Activated T-helper 1 cell treated with anti-CD3 and anti-CD28 coated beads, Interleukin-12 subunit alpha, Interleukin-12 subunit beta, Interleukin-2, Interleukin-4 antibody, amounts not matched to agents 30 ng/mL and 10 ng/mL and 1 ng/mL, durations not matched to agents 14 hours and 24 hours and 36 hours (primary cell): ENCODE results near the gene CAPN14. TPM values are rescaled to one million over a fixed set of nuclear protein-coding genes. Genes with fewer than 3 reads are reported as not detected.
"Not testable (repeated sequence)": the region's sequence is repeated elsewhere in the genome, so short reads cannot be mapped to it uniquely, and the experiment has no call there.

Source experiments
- DNase-seq: peaks from one replicate; pipeline ENCODE4 v3.0.0; 2021; ENCODE audit warnings: low spot score
- H3K27ac Mint-ChIP-seq: one replicate; pipeline ENCODE4 v1.8.0; 2021; ENCODE audit warnings: mild to moderate bottlenecking, mixed read lengths
- H3K27me3 Mint-ChIP-seq: one replicate; pipeline ENCODE4 v1.8.0; 2022; ENCODE audit warnings: mild to moderate bottlenecking, moderate library complexity, mixed read lengths; ENCODE audit not compliant: insufficient read depth
- H3K36me3 Mint-ChIP-seq: one replicate; pipeline ENCODE4 v1.8.0; 2021; ENCODE audit warnings: low read depth, mixed read lengths
- H3K4me1 Mint-ChIP-seq: one replicate; pipeline ENCODE4 v1.8.0; 2021; ENCODE audit warnings: low read depth, mixed read lengths
- H3K4me3 Mint-ChIP-seq: one replicate; pipeline ENCODE4 v1.8.0; 2021; ENCODE audit warnings: mild to moderate bottlenecking, moderate library complexity, mixed read lengths
- H3K9me3 Mint-ChIP-seq: one replicate; pipeline ENCODE4 v1.8.0; 2021; ENCODE audit warnings: mixed read lengths
- intact Hi-C: fragments of 100-400 bp; cut with micrococcal nuclease; formaldehyde crosslinking; loops from one replicate; pipeline ENCODE4 v1.15.1; 2024
- total RNA-seq: library from RNA; stranded (reverse); gene quantifications from 2 replicates; pipeline ENCODE4 v1.2.3, GENCODE V29; 2022

CAPN14 gene
- total RNA-seq, 1 donor from 2014 or later, result 0.18 TPM

DNA sequence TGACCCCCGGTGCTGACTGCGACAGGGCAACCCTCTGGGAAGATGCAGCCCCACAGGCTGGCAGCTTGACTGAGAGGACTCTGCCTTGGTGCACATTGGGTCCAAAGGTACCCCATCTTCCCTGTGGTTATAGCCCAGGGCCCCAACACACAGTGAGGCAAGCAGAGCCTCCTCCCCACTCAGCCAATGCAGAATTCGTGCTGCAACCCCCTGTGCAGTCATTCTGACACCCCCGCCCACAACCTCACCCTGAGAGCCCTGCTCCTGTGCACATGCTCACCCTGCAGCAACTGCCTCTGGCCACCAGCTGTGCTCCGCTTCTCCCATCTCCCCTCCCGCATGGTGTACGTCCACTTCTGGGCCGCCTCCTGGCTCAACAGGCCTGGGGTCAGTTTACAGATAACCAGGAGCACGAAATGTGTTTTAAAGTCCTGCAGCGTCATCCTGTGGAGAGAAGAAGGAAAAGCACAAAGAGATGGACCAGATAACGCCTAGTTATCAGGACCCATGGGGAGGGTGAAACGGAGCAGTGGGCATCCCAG, 24.4 kb downstream of the CAPN14 start:
- intact Hi-C loops, result no loop called here
- H3K4me3 Mint-ChIP-seq, result no peak overlapping the region
- no peaks in the 10 kb centered on the region for H3K9me3 Mint-ChIP-seq
- no peak overlapping the region for H3K27ac Mint-ChIP-seq
- no peaks in the 10 kb centered on the region for H3K36me3 Mint-ChIP-seq
- H3K4me1 Mint-ChIP-seq, result no peaks in the 10 kb centered on the region
- no peak for DNase-seq
- no peaks in the 10 kb centered on the region for H3K27me3 Mint-ChIP-seq

DNA sequence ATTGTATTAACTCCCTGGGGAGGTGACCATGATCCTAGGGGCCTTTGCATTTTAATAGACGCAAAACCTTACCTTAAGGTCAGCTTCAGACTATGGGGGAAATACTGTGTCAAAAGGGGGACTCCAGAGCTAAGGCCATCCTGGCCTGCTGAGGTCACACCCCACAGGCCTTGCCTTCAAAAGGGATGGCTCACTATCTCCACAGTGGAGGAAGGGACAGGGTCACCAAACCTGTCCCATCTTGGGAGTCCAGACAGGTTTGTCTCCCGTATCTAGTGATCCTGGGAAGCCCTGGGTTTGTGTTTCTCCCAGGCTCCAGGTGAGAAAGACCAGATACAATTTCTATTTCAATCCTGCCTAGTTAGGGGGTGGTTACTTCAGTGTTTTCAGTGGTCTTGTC, 24.9 kb downstream of the CAPN14 start:
- no peaks in the 10 kb centered on the region for H3K4me1 Mint-ChIP-seq
- no peak overlapping the region for H3K27ac Mint-ChIP-seq
- peaks cover 2% of the 10 kb centered on the region for H3K27me3 Mint-ChIP-seq
- intact Hi-C loops, result no loop called here
- H3K36me3 Mint-ChIP-seq, result no peaks in the 10 kb centered on the region
- DNase-seq, result no peak
- H3K4me3 Mint-ChIP-seq, result no peak overlapping the region
- H3K9me3 Mint-ChIP-seq, result no peaks in the 10 kb centered on the region

DNA sequence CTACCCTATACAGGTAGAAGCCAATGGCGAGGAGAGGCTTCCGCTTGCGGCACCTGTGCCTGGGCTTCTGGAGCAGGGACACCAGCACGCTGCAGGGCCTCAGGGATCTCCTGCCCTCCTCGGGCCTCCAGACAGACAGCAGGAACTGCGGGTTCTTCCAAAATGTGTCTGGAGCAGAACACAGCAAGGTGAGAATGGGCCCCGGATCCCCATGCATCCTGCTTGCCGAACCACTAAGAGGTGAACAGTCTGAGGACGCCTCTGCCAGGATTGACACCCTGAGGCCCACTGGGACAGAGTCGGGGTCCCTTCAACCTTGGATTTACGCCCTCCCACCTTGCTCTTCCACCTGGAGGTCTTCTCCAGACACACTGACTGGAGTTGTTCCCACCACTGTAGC, 25.4 kb downstream of the CAPN14 start:
- peaks cover 2% of the 10 kb centered on the region for H3K27me3 Mint-ChIP-seq
- no peaks in the 10 kb centered on the region for H3K9me3 Mint-ChIP-seq
- H3K4me1 Mint-ChIP-seq, result no peaks in the 10 kb centered on the region
- H3K36me3 Mint-ChIP-seq, result no peaks in the 10 kb centered on the region
- H3K4me3 Mint-ChIP-seq, result no peak overlapping the region
- no peak overlapping the region for H3K27ac Mint-ChIP-seq
- no peak for DNase-seq
- intact Hi-C loops, result no loop called here

DNA sequence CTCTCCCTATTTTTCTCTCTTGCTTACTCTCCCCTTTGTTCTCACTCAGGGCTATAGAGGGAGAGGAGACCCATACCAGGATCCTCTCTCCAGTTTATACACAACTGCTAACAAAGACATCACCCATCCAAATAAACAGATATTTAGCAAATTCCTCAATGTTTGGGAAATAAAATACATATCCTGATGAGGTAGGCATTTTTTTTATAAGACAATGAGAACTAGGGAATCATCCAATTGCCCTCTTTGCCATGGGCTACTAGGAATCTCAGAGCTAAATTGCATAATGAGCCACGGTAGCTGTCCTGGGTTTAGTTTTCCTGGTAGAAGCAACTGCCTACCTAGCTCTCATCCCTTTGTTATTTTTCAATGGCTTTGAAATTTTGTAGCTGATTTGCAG, 27.1 kb downstream of the CAPN14 start:
- H3K27me3 Mint-ChIP-seq, result peaks cover 6% of the 10 kb centered on the region
- H3K36me3 Mint-ChIP-seq, result no peaks in the 10 kb centered on the region
- no peaks in the 10 kb centered on the region for H3K9me3 Mint-ChIP-seq
- no peak for DNase-seq
- intact Hi-C loops, result no loop called here
- no peak overlapping the region for H3K4me3 Mint-ChIP-seq
- H3K27ac Mint-ChIP-seq, result no peak overlapping the region
- no peaks in the 10 kb centered on the region for H3K4me1 Mint-ChIP-seq

DNA sequence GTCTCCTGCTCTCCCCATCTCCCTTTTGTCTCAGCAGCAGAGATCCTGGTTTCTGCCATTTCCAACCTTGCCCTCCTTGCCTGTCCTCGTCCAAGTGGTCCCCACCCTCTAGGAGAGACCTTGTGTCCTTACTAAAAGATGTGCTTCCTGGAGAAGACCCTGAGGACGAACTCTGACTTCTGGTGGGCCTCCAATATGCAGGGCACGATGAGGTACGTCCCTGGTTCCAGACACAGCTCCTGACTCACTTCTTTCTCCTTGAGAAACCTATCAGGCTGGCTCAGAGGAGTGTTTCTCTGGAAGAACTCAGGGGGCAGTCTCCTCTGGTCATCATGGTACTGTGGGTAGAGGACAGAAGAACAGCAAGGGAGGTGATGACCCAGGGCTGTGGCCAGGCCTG, 28.2 kb downstream of the CAPN14 start:
- H3K4me3 Mint-ChIP-seq, result no peak overlapping the region
- H3K9me3 Mint-ChIP-seq, result no peaks in the 10 kb centered on the region
- H3K27ac Mint-ChIP-seq, result no peak overlapping the region
- intact Hi-C loops, result no loop called here
- no peak for DNase-seq
- no peaks in the 10 kb centered on the region for H3K4me1 Mint-ChIP-seq
- H3K36me3 Mint-ChIP-seq, result no peaks in the 10 kb centered on the region
- peaks cover 11% of the 10 kb centered on the region for H3K27me3 Mint-ChIP-seq

DNA sequence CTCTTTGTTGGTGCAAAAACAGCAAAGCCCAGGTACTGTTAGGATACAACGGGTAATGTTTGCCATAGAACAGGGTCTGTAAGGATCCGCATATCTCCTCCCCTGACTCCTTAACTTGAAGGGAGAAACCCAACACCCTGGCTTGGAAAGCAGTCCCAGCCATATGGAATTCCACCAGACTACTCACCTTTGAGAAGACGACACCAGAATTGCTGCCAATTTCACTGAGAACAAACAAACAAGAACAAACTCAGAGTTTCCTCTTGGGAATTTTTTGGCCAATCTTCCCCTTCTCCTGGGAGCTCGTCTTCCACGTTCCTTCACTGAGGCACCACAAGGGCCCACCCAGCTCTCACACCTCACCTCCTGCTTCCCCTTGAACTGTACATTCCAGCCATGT, 29.2 kb downstream of the CAPN14 start:
- no peaks in the 10 kb centered on the region for H3K9me3 Mint-ChIP-seq
- peaks cover 11% of the 10 kb centered on the region for H3K27me3 Mint-ChIP-seq
- H3K27ac Mint-ChIP-seq, result no peak overlapping the region
- H3K36me3 Mint-ChIP-seq, result no peaks in the 10 kb centered on the region
- H3K4me3 Mint-ChIP-seq, result no peak overlapping the region
- no peak for DNase-seq
- intact Hi-C loops, result no loop called here
- H3K4me1 Mint-ChIP-seq, result no peaks in the 10 kb centered on the region

DNA sequence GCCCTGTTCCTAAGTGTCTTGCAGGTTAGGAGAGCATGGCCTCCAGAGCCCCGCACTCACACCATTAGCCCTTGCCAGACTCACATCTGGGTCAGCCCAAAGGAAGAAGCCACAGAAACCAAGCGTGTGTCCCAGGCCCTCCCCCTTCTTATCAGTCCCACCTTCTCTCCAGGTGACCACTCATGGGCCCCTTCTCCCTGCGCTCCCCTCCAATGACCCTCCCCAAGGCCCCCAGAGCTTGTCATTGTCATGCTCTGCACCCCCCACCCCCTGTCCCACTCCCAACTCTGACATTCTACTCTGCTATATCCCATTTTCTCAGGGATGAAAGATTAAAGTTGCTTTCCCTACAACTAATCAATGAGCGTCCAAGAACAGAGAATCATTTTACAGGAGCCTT, 30.1 kb downstream of the CAPN14 start:
- H3K36me3 Mint-ChIP-seq, result no peaks in the 10 kb centered on the region
- H3K4me3 Mint-ChIP-seq, result no peak overlapping the region
- no peaks in the 10 kb centered on the region for H3K4me1 Mint-ChIP-seq
- no peaks in the 10 kb centered on the region for H3K9me3 Mint-ChIP-seq
- H3K27ac Mint-ChIP-seq, result no peak overlapping the region
- H3K27me3 Mint-ChIP-seq, result peaks cover 11% of the 10 kb centered on the region
- intact Hi-C loops, result no loop called here
- no peak for DNase-seq

DNA sequence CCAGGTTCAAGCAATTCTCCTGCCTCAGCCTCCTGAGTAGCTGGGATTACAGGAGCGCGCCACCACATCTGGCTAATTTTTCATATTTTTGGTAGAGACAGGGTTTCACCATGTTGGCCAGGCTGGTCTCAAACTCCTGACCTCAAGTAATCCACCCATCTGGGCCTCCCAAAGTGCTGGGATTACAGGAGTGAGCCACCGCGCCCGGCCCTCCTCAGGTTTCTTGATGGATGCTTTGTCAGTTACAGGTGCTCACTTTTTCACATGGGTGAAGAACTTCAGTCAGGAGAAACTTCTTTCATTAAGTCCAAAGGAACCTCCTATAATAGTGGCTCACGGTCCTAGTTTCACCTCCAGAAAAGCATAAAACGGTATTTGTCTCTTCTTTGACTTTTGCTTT, 33.3 kb downstream of the CAPN14 start:
- DNase-seq, H3K9me3 Mint-ChIP-seq, H3K27ac Mint-ChIP-seq, intact Hi-C loops, H3K4me1 Mint-ChIP-seq, H3K4me3 Mint-ChIP-seq, H3K36me3 Mint-ChIP-seq: not testable (repeated sequence)
- H3K27me3 Mint-ChIP-seq, result peaks cover 11% of the 10 kb centered on the region

DNA sequence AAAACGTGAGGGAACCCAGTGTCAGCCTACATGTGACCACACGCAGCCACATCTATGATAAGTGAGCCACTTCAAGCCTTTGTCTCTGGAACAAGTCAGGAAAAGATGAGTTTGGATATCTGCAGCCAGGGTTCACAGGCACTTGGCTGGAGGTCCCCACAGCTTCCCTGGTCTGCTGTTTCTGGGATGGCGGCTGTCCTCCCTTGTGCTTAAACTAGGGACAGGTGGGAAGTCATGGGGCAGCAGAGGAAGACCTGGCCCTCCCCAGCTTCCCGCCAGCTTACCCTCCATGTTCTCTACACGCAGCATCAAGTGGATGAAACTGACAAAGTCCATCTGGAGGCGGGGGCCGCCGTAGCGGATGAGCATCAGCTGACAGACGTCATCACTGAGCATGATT, 40.6 kb downstream of the CAPN14 start:
- H3K4me3 Mint-ChIP-seq, result no peak overlapping the region
- H3K27me3 Mint-ChIP-seq, result peaks cover 3% of the 10 kb centered on the region
- no peaks in the 10 kb centered on the region for H3K9me3 Mint-ChIP-seq
- no peaks in the 10 kb centered on the region for H3K36me3 Mint-ChIP-seq
- H3K27ac Mint-ChIP-seq, result no peak overlapping the region
- DNase-seq, result no peak
- intact Hi-C loops, result no loop called here
- no peaks in the 10 kb centered on the region for H3K4me1 Mint-ChIP-seq

DNA sequence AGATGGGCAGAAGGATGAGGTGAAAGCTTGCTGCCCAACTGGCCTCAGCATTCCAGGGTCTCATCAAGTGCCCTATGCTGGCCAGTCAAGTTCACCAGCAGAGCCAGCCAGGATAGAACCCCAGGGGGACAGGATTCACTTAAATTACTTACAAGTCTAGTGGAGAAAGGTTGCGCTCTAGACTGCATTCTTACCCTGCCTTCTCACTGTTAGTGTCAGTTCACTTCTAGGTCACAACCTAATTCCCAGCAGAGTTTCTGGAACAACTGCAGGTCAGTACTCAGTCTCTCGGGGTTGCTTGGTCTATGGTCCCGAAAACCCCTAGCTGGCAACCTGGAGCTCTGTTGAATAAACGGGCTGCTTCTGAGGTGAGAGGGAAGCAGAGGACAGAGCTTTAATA, 46.2 kb downstream of the CAPN14 start:
- H3K27ac Mint-ChIP-seq, result no peak overlapping the region
- DNase-seq, result no peak
- intact Hi-C loops, result loop anchor here (5.0 kb wide), 2 partner anchors 61 to 309 kb away; partner anchors contain the start of gene EHD3
- H3K9me3 Mint-ChIP-seq, result no peaks in the 10 kb centered on the region
- H3K36me3 Mint-ChIP-seq, result no peaks in the 10 kb centered on the region
- H3K27me3 Mint-ChIP-seq, result peaks cover 3% of the 10 kb centered on the region
- H3K4me1 Mint-ChIP-seq, result no peaks in the 10 kb centered on the region
- no peak overlapping the region for H3K4me3 Mint-ChIP-seq

DNA sequence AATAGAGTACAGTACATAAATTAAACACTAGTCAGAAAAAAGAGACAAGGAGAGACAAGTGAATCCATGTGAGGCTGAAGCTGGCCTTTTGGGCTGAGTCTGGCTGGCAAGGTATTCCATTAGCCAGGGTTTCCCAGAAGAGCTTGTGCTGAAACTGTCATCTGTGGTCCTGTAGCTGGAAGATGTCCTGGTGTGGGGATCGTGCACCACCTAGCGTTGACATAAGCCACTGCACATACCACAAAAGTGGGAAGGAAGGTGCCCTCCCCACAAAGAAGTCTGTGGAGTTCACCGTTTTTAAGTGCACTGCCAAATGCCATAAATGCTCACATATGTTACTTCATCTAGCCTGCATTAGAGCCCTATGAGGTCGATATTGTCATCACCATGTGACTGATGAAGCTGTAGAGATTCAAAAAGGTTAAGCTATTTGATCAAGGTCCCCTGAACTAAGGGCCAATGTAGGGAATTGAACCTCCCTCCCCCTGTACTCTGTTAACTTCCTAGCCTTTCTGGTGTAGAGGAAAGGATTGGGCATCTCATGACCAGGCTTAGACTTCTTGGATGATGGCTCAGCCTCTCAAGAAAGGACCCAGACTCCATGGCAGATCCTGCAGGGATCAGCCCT, 47.1 kb downstream of the CAPN14 start:
- Mint-ChIP-seq H3K9me3 (no peaks in the 10 kb centered on the region), H3K4me1 (no peaks in the 10 kb centered on the region), H3K27ac (no peak overlapping the region), H3K27me3 (peaks cover 3% of the 10 kb centered on the region), H3K36me3 (no peaks in the 10 kb centered on the region), H3K4me3 (no peak overlapping the region)
- intact Hi-C loops, result loop anchor here (1.0 to 5.0 kb wide), 5 partner anchors 62 to 1005 kb away; partner anchors contain the start of gene EHD3
- peak; percentile 31 for DNase-seq

DNA sequence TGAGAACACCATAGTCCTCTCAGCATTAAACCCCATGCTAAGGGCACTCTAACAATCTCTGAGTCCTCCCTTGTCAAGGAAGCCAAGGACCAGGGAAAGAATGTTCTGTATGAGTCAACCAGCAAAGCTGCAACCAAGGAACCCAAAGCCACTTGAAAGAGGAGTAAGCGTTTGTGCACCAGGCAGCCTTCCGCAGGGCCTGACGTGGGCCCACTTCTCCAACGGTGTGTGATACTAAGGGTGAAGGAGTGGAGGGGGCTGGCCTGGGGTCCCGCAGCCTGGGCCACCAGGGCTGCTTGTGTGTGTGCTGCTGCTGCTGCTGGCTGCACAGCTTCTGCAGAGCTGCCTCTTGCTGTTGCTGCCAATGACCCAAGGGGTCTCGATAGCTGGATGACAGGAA, 49.0 kb downstream of the CAPN14 start:
- no peak overlapping the region for H3K4me3 Mint-ChIP-seq
- intact Hi-C loops, result no loop called here
- no peak overlapping the region for H3K27ac Mint-ChIP-seq
- DNase-seq, result no peak
- H3K27me3 Mint-ChIP-seq, result peaks cover 3% of the 10 kb centered on the region
- H3K4me1 Mint-ChIP-seq, result no peaks in the 10 kb centered on the region
- H3K36me3 Mint-ChIP-seq, result no peaks in the 10 kb centered on the region
- no peaks in the 10 kb centered on the region for H3K9me3 Mint-ChIP-seq

DNA sequence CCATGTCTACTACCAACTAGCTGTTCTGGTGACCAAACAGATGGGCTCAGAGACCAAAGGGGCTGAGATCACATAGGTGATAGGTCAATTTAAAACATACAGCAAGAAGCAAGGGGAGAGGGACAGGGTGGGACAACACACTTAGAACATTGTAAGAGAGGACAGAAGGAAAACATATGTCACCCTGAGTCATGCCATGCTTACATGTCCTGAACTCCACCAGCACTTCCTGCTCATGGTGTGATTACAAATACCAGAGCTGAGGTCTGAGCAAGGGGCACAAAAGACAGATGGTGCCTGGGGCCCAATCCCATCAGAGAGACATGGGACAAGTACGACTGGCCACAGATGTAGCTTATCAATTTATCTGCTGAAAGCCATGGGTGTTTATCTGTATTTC, 50.4 kb downstream of the CAPN14 start:
- Mint-ChIP-seq H3K9me3 (no peaks in the 10 kb centered on the region), H3K36me3 (no peaks in the 10 kb centered on the region), H3K27me3 (peaks cover 6% of the 10 kb centered on the region), H3K4me3 (no peak overlapping the region), H3K4me1 (no peaks in the 10 kb centered on the region), H3K27ac (no peak overlapping the region)
- DNase-seq, result no peak
- intact Hi-C loops, result no loop called here

DNA sequence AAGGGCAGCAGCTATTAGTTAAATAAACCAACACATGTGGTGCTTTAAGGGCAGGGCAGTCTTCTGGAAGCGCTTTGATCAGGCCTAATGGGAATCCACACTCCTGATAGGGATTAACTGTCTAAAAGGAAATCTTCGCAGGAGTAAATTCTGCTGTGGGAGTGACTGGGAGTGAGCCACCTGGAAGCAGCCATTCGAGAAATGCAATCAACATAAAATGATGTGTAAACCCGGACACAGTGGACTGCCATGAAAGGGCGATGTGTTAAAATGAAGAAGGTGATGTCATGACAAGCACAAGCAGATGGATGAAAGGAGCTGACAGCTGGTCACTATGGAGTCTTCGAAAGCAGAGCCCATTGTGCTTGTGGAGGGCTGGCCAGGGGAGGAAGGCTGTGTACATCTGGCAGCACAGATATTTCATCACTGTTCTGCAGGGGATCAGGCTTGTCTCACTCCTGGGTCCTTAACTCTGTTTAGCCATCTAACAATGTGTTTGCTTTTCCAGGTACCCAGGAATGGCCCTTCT, 54.2 kb downstream of the CAPN14 start:
- Mint-ChIP-seq H3K4me1 (no peaks in the 10 kb centered on the region), H3K36me3 (no peaks in the 10 kb centered on the region), H3K4me3 (no peak overlapping the region), H3K9me3 (no peaks in the 10 kb centered on the region), H3K27ac (no peak overlapping the region), H3K27me3 (peaks cover 4% of the 10 kb centered on the region)
- no peak for DNase-seq
- intact Hi-C loops, result no loop called here
